ENCODE data around the gene CMTM5.
"Not testable (repeated sequence)": the region's sequence is repeated elsewhere in the genome, so short reads cannot be mapped to it uniquely, and the experiment has no call there.

CMTM5 gene

GRCh38 chr14:23379366-23380196 is 2.7 kb downstream of the CMTM5 start:
- no peak for DNase-seq

DNA sequence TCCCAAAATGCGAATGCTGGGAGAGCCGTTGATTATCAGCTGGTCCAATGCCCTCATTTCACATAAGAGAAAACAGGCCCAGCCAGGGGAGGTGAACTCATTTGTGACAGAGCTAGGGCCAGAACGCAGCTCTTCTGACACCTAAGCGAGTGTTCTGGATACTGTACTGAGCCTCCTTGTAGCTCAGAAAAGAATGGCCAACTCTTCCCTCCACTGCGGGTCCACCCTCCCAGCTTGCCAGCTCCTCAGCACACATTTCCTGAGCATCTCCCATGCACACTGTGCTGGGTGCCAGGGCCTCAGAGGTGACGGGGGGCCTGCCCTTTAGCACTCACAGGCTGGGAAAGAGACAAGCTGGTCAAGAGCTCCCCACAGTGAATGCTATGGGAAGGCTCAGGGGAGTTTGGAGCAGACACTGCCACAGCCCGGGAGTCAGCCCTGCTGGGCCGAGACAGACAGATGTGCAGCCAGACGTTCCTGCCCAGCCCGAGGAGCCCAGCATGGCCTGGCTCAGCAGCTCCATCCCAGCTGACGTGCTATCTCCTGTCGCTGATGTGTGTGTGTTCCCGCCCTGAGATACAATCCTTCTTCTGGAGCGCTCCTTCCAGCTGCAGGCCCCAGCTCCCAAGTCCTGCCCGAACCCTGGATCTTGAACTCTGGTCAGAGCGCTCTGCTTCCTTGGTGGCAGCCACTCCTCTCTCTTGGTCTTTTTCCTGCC is 3.5 kb downstream of the CMTM5 start:
- DNase-seq = no peak

DNA sequence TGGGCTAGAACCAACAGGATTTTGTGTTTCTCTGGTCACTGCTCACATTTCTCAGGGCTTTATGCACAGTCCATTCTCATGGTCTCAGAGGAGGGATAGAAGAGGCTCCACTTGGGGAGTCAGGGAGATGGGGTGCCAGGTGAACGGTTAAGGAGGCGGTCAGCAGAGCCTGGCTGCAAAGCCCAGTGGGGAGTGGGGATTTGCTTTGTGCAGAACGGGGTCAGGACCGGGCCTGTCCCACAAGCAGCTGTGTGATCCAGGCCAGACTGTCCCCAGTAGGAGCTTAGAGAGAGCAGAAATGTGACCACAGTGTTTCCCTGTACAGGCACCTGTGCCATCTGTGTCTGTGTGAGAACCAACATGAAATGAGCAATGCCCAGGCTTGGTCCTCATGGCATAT is 4.1 kb downstream of the CMTM5 start:
- DNase-seq = no peak

- DNase-seq = no peak
Measured at GRCh38 chr14:23381871-23382270, 5.0 kb downstream of the CMTM5 start.

DNA sequence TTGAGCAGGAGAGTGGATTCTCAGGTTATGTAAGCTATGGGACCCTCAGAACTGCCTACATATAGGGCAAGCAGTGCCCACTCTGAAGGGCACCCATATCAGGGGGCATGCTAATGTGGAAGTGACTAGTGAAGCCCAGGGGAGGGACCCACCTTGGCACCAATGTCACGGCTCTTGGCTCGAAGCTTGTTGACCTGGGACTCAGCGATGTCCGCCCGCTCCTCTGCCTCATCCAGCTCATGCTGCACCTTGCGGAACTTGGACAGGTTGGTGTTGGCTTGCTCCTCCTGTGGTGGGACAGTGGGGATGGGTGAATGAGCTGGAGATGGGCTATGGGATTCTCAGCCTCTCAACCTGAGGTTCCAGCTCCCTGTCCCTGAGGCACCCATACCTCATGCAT is 5.4 kb downstream of the CMTM5 start:
- no peak for DNase-seq

DNA sequence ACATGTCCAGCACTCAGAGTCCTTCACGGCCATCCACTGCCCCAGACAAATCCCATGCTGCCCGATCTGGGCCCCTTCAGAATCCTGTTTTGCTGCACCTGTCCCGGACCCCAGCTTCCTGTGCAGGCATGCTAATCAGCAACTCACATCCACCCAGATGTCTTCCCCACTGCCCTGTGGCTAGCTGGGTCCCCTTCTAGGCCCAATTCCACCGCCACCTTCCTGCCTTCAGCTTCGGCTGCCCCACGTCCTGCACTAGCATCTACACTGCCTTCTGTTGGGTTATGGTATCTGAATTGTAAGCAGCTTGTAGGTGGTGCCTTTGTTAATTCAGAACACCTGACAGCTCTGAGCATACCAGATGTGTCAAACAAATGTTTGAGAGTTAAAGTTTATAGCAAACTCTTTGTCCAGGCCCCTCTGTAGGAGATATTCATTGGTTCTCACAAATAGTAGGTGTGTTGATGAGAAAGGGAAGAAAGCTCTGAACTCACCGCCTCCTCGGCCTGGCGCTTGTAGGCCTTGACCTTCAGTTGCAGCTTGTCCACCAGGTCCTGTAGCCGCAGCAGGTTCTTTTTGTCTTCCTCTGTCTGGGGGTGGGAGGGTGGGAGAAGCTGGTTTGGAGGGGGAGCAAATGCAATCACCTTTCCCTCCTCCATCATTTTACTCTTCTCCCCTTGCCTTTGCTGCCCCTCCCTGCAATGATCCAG is 6.0 kb downstream of the CMTM5 start:
- DNase-seq = no peak

DNA sequence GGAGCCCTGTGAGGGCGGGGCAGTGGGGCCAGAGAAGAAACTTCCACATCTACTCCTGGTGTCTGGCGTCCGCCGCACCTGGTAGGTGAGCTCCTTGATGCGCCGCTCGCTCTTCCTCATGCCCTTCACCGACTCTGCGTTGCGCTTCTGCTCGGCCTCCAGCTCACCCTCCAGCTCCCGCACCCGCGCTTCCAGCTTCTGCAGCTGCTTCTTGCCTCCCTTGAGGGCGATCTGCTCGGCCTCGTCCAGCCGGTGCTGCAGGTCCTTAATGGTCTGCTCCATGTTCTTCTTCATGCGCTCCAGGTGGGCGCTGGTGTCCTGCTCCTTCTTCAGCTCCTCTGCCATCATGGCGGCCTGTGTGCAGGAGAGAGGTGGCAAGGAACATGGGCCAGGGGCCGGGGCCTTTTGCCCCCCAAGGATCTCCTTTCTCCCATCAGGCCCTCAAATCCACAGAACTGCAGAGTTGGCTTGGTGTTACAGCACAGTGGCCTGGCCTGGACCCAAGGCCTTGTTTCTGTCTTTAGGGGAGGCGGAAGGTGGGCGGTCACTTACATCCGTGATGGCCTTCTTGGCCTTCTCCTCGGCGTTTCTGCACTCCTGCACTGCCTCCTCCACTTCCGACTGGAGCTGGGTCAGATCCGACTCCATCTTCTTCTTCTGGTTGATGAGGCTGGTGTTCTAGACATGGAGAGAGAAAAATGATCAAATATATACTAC is 7.7 kb downstream of the CMTM5 start:
- DNase-seq = no peak

DNA sequence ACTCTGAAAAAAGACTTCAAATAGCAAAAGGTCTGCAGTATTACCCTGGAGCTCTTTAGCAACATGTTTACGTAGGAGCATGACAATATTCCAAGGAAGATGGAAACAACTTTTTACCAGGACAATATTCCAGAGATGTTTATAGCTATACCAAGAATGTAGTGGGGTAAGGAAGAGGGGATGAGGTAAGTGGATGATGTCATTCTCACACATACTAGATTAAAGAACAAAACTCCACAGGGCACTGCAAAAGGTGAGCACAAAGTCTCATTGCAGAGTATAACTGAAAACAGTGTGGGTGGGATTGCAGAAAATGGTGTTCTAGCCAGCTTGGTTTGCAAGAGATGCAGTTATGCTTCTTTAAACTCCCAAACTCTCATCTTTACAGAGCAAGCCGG is 8.4 kb downstream of the CMTM5 start:
- no peak for DNase-seq

GRCh38 chr14:23385642-23386265 is 8.9 kb downstream of the CMTM5 start:
- DNase-seq = no peak

DNA sequence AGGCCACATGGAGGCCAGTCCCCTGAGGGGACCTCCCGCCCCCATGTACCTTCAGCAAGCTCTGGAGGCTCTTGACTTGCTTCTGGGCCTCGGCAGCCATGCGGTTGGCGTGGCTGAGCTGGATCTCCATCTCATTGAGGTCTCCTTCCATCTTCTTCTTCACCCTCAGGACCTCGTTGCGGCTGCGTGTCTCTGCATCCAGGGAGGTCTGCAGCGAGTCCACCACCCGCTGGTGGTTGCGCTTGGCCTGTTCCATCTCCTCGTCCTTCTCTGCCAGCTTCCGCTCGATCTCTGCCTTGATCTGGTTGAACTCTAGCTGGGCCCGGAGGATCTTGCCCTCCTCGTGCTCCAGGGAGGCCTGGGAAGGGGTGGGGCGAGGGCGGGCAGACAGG is 9.4 kb downstream of the CMTM5 start:
- not testable (repeated sequence) for DNase-seq

- DNase-seq = no peak
Measured at GRCh38 chr14:23386999-23387398, 10.2 kb downstream of the CMTM5 start.

DNA sequence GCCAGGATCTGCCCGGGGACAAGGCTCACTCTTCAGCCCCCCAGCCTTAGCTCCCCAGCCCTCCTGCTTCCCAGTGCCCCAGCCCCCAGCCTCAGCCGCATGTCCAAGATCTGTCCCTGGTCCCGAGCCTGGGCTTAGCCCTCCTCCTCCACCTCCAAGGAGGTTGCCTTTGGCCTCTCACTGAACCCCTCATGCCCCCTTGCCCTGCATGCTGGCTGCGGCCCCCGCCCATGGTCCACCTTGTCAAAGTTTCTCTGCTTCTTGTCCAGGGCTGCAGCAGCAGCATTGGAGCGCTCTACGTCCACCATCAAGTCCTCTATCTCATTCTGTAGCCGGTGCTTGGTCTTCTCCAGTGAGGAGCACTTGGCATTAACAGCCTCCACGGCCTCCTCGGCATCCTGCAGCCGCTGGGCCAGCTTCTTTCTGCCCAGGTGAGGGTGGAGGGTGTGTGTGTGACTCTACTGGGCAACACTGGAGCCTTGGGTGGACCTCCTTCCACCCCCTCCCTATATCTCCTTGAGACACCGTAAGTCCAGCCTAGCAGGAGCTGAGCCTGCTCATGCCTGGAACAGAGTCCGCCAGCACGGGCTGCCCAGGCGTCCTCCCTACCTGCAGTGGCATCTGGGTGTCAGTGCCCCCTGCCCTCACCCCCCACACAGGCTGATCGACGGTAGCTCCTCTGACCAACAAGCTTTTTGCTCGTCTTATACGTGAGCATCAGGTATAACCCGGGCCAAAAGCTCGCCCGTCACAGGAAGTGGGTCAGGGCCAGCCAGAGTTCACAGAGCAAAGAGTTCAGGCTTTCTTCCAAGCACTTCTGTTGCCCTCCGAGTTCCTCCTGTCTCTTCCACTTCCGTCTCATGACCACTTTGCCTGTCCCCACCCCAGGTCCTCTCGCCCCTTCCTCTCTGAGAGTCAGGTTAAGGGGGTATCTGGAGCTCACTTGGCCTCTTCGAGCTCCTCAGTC is 11.4 kb downstream of the CMTM5 start:
- DNase-seq = no peak

GRCh38 chr14:23388996-23389395 is 12.2 kb downstream of the CMTM5 start:
- DNase-seq = no peak

DNA sequence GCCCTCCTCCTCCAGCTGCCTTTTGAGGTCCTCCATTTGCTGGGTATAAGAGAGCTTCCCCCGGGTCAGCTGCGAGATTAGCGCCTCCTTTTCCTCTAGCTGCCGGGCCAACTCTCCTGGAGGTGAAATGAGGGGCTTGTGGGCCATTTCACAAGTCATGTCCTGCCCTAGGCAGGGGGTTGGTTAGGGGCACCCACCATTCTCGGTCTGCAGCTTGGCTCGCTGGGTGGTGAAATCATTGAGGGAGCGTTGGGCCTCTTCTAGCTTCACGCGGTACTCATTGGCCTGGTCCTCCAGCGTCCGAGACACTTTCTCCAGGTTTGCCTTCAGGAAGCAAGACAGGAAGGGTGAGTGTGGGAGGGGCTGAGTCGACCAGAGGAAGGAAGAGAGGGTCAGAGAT is 12.6 kb downstream of the CMTM5 start:
- DNase-seq = no peak

GRCh38 chr14:23389871-23390270 is 13.0 kb downstream of the CMTM5 start:
- not testable (repeated sequence) for DNase-seq

DNA sequence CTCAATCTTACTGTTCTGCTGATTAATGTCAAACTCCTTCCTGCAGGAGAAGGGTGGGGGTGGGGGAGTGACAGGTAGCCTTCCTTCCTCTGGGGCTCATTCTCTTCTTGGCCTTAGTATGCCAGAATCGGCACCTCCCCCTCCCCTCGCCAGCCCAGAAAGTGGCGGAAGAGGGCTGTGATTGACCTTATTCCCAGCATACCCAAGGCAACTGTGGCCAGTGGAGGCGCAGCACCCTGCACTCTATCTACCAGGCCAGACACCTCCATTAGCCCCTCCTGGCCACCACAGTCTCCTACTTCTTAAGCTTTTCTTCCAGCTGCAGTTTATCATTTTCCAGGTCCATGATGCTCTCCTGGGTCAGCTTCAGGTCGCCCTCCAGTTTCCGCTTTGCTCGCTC is 15.8 kb downstream of the CMTM5 start:
- DNase-seq = no peak

DNA sequence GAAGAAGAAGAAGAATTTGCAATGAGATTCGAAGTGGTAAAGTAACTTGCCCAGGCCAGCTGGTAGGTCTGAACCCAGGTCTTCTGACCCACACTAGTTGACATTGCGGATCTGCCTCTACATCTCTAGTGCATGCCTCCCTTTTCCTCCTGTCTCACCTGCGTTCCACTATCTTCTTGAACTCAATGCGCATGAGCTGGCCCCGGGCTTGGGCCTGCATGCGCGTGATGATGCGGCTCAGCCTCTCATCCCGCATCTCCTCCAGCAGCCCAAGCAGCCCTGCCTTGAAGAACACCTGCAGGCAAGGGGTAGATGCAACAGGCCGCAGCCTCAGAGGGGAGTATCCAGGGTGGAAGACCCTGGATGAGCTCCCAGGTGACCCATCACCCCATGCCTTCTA is 19.3 kb downstream of the CMTM5 start:
- DNase-seq = no peak

GRCh38 chr14:23396781-23397407 is 20.0 kb downstream of the CMTM5 start:
- no peak for DNase-seq

DNA sequence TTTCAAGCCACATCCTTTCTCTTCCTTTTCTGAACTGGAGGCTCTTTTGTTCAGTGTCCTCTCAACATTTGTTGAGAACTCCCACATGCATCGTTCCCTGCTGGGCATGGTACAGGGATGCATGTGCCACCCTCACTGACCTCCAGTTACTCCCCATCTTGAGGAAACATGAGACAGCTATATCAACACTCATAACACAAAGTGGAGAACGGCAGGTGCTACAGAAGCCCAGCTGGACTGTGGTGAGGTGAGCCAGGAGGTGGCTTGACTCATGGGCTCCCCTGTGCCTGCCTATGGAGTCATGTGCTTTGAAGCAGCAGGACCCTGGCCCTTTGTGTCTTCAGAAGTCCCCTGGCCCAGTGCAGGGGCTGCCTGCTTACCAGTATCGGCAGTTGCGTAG is 21.5 kb downstream of the CMTM5 start:
- DNase-seq = no peak

GRCh38 chr14:23399136-23399535 is 22.3 kb downstream of the CMTM5 start:
- DNase-seq = no peak

- DNase-seq = no peak
Measured at GRCh38 chr14:23399591-23399990, 22.7 kb downstream of the CMTM5 start.
